ENCODE data around the gene TMEM135.
"Not testable (repeated sequence)": the region's sequence is repeated elsewhere in the genome, so short reads cannot be mapped to it uniquely, and the experiment has no call there.

The TMEM135 gene

DNA sequence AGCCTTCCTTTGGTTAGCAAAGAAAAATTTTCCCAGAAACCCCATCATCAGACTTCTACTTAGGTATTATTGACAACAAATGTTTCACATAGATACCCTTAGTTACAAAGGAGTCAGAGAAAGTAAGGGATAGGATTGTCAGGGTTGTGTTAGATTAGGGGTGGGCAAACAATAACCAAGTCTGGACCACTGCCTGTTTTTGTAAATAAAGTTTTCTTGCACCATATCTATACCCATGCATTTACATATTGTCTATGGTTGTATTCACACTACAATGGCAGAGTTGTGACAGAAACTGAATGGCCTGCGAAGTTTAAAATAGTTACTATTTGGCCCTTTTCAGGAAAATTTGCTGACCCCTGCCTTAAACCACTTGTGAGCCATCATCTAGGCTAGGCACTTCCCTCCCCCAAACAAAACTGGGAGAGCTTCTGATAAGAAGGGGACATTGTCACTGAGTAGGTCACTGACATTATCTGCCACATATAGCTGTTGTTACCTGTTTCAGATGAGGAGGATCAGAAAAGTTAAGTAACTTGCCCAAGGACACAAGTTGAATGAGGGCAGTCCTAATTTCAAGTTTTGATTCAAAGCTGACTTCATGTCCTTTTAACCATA is 40.7 kb upstream of the TMEM135 start:
- DNase-seq (ENCODE audit: low read depth, low spot score) = no peak

DNA sequence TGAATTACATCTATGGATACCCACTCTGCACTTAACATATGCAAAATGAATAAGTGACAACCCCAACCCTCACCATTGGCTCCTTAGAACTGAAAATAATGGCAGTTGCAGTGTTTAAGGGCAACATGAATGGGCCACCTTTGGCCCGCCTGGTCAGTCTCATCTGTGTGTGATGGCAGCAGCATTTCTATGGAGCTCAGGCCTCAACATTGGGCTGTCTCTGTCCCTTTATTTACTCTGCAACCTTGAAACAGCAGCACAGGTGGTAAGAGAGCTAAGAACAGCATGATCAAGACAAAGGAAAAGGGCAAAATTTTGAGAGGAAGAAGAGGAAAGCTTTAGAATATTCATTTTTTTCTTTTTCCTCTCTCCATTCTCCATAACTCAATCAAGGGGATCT is 38.3 kb upstream of the TMEM135 start:
- in situ Hi-C loops (cut with HindIII; ENCODE audit: low sequenced_read_pairs) = no loop called here
- DNase-seq (ENCODE audit: low read depth, low spot score) = no peak
- H3K4me3 ChIP-seq (ENCODE audit: low read depth, low read length) = no peak overlapping the region
- TF ChIP-seq, protein P1, sequence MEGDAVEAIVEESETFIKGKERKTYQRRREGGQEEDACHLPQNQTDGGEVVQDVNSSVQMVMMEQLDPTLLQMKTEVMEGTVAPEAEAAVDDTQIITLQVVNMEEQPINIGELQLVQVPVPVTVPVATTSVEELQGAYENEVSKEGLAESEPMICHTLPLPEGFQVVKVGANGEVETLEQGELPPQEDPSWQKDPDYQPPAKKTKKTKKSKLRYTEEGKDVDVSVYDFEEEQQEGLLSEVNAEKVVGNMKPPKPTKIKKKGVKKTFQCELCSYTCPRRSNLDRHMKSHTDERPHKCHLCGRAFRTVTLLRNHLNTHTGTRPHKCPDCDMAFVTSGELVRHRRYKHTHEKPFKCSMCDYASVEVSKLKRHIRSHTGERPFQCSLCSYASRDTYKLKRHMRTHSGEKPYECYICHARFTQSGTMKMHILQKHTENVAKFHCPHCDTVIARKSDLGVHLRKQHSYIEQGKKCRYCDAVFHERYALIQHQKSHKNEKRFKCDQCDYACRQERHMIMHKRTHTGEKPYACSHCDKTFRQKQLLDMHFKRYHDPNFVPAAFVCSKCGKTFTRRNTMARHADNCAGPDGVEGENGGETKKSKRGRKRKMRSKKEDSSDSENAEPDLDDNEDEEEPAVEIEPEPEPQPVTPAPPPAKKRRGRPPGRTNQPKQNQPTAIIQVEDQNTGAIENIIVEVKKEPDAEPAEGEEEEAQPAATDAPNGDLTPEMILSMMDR (IDR thresholded peaks at IDR 0.05; ENCODE audit: low read depth, low read length) = no peak

More for the DNA sequence above, 40.7 kb upstream of the TMEM135 start:
- TF ChIP-seq, protein P1 (IDR thresholded peaks at IDR 0.05; ENCODE audit: low read depth, low read length) = no peak
- H3K4me3 ChIP-seq (ENCODE audit: low read depth, low read length) = no peak overlapping the region
- in situ Hi-C loops (cut with HindIII; ENCODE audit: low sequenced_read_pairs) = no loop called here

DNA sequence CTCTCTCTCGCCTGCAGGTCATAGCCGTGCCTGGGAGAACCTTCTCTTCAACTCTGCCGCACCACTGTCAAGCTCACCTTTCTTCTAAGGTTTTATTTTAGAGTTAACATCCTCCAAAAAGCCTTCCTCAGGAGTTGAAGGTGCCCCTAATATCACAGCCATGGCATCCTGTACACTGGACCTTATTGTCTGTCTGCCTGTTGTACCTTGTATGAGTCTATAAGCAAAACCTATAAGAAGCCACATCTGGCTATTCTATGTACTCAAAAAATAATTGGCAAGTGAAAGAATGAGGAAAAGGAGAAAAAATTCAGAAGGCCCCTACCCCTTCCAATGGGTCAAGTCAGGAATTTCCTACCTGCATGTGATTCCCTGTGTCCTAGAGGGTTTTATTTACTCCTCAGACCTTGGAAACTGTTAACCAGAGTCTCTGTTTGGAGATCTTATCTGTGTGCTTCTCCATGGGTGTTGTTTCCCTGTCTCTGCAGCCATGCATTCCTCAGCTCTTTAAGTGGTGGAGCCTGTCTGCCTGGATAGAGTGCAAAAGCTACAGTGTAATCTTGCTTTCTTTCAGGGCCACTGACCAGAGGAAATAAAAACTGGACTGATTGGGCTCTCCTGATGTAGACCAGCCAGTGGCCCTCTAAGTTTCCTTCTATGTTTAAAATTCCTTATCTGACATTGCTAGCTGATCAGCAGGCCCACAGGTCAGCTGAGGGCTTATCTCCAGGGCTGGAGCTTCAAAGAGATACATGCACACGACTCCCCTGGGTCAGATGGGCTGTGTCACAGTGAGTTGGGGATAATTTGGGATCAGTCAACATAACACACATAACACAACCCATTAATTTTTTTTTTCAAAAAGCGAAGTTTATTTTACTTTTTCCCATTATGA is 37.6 kb upstream of the TMEM135 start:
- H3K4me3 ChIP-seq (ENCODE audit: low read depth, low read length) = no peak overlapping the region
- peak; percentile 27 for DNase-seq (ENCODE audit: low read depth, low spot score)
- in situ Hi-C loops (cut with HindIII; ENCODE audit: low sequenced_read_pairs) = no loop called here
- TF ChIP-seq, protein P1 (IDR thresholded peaks at IDR 0.05; ENCODE audit: low read depth, low read length) = no peak

DNA sequence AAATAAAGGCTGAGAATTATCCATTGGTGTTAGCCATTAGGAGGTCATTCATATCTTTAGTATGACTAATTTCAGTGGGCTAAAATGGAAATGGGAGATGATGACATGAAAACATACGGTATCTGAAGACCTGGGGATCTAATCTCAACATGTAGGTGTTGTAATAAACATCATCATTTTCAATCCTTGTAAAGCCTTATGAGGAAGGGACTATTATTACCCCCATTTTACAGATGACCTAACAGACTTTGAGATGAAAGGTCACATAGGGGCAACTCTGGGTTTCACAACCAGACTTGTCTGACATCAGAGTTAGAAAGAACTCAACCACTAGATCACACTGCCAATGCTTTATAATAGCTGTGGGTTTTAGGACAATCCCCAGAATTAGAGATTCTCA is 34.8 kb upstream of the TMEM135 start:
- in situ Hi-C loops (cut with HindIII; ENCODE audit: low sequenced_read_pairs) = no loop called here
- TF ChIP-seq, protein P1 (IDR thresholded peaks at IDR 0.05; ENCODE audit: low read depth, low read length) = no peak
- H3K4me3 ChIP-seq (ENCODE audit: low read depth, low read length) = no peak overlapping the region
- DNase-seq (ENCODE audit: low read depth, low spot score) = no peak

DNA sequence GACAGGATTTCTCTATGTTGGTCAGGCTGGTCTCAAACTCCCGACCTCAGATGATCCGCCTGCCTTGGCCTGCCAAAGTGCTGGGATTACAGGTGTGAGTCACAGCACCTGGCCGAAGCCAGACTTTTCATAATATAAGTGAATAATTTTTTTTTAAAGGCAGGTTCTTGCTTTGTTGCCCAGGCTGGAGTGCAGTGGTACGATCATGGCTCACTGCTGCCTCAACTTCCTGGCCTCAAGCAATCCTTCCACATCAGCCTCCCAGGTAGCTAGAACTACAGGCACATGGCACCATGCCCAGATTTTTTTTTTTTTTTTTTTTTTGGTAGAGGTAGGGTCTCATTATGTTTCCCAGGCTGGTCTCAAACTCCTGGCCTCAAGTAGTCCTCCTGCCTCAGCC is 33.5 kb upstream of the TMEM135 start:
- H3K4me3 ChIP-seq (ENCODE audit: low read depth, low read length); DNase-seq (ENCODE audit: low read depth, low spot score); in situ Hi-C loops (cut with HindIII; ENCODE audit: low sequenced_read_pairs): not testable (repeated sequence)

- TF ChIP-seq, protein P1 (IDR thresholded peaks at IDR 0.05; ENCODE audit: low read depth, low read length) = no peak
- H3K4me3 ChIP-seq (ENCODE audit: low read depth, low read length) = no peak overlapping the region
- in situ Hi-C loops (cut with HindIII; ENCODE audit: low sequenced_read_pairs) = no loop called here
- no peak for DNase-seq (ENCODE audit: low read depth, low spot score)
Measured at GRCh38 chr11:87005569-87005921, 32.2 kb upstream of the TMEM135 start.

- no peak overlapping the region for H3K4me3 ChIP-seq (ENCODE audit: low read depth, low read length)
- in situ Hi-C loops (cut with HindIII; ENCODE audit: low sequenced_read_pairs) = no loop called here
- no peak for DNase-seq (ENCODE audit: low read depth, low spot score)
- TF ChIP-seq, protein P1 (IDR thresholded peaks at IDR 0.05; ENCODE audit: low read depth, low read length) = no peak
Measured at GRCh38 chr11:87006035-87006434, 31.7 kb upstream of the TMEM135 start.
